Osteocyte (in vitro differentiated cells): ENCODE measurements around the gene HOXD13. TPM values are rescaled to one million over a fixed set of nuclear protein-coding genes. Genes with fewer than 3 reads are reported as not detected.

Experiments
- DNase-seq: peaks from one replicate; pipeline ENCODE4 v3.0.0; 2021; ENCODE audit warnings: mixed read lengths; ENCODE audit not compliant: unreplicated experiment; ENCODE audit errors: extremely low spot score
- H3K27ac Mint-ChIP-seq: one replicate; pipeline ENCODE4 v1.8.0; 2021; ENCODE audit warnings: mild to moderate bottlenecking, mixed read lengths; ENCODE audit not compliant: unreplicated experiment
- H3K27me3 Mint-ChIP-seq: one replicate; pipeline ENCODE4 v1.8.0; 2021; ENCODE audit warnings: mixed read lengths; ENCODE audit not compliant: unreplicated experiment
- H3K36me3 Mint-ChIP-seq: one replicate; pipeline ENCODE4 v1.8.0; 2021; ENCODE audit warnings: mixed read lengths; ENCODE audit not compliant: unreplicated experiment
- H3K4me1 Mint-ChIP-seq: one replicate; pipeline ENCODE4 v1.8.0; 2021; ENCODE audit warnings: mixed read lengths; ENCODE audit not compliant: unreplicated experiment
- H3K4me3 Mint-ChIP-seq: one replicate; pipeline ENCODE4 v1.8.0; 2021; ENCODE audit warnings: mild to moderate bottlenecking, moderate library complexity, mixed read lengths; ENCODE audit not compliant: unreplicated experiment
- H3K9me3 Mint-ChIP-seq: one replicate; pipeline ENCODE4 v1.8.0; 2021; ENCODE audit warnings: mixed read lengths; ENCODE audit not compliant: unreplicated experiment
- total RNA-seq: library from RNA; stranded (reverse); gene quantifications from 2 replicates; pipeline ENCODE4 v1.2.1, GENCODE V29; 2021
- TF ChIP-seq, protein P1 (sequence below): fragments of 200-600 bp; sonication (generic); IDR thresholded peaks from 2 replicates; pipeline ENCODE4 v1.5.0; 2021; ENCODE audit warnings: antibody characterized with exemption, mild to moderate bottlenecking, moderate library complexity

HOXD13 gene
- total RNA-seq, 1 donor from 2014 or later = not detected

DNA sequence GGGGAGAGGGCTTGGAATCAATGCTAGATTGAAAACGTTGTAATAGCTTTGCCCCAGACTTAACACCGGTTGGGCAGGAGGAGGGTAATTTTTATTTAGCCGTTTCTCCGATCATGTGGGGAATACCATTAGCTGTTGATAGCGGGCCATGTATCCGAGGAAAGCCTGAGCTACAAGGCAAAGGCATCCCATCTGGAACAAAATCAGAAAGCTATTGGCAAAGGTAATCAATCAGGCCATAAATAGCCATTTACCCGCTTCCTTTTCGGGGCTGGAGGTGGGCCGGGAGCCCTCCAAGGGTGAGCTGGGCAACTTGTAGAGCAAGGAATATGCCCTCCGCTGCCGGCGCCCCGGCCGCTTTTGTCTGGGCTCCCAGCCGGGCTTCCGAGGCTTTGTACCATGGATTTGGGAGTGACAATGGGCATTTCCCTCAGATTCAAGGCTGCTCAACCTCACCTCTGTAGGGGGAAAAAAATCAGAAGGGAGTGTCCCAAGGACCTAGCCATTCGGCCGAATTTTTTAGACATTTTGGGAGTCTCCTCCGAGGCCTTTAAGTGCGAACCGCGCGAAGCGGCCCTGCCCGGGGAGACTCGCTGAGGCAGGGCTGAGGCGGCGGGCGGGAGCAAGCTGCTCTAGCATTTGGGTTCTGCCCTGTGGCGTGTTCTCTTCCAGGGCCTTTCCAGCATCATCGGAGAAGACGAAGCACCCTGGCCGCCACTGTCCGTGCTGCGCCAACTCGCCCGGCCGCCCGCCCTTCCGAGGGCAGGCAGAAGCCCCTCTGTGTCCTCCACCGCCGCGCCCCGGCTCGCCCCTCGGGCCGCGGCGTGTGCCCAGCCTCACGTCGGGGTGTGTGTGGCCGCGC lies 28.9 kb downstream of the HOXD13 start:
- H3K9me3 Mint-ChIP-seq = peaks cover 3% of the 10 kb centered on the region
- H3K4me3 Mint-ChIP-seq = no peak overlapping the region
- peaks cover 4% of the 10 kb centered on the region for H3K36me3 Mint-ChIP-seq
- peaks cover 86% of the 10 kb centered on the region for H3K27me3 Mint-ChIP-seq
- TF ChIP-seq, protein P1, sequence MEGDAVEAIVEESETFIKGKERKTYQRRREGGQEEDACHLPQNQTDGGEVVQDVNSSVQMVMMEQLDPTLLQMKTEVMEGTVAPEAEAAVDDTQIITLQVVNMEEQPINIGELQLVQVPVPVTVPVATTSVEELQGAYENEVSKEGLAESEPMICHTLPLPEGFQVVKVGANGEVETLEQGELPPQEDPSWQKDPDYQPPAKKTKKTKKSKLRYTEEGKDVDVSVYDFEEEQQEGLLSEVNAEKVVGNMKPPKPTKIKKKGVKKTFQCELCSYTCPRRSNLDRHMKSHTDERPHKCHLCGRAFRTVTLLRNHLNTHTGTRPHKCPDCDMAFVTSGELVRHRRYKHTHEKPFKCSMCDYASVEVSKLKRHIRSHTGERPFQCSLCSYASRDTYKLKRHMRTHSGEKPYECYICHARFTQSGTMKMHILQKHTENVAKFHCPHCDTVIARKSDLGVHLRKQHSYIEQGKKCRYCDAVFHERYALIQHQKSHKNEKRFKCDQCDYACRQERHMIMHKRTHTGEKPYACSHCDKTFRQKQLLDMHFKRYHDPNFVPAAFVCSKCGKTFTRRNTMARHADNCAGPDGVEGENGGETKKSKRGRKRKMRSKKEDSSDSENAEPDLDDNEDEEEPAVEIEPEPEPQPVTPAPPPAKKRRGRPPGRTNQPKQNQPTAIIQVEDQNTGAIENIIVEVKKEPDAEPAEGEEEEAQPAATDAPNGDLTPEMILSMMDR = no peak
- peaks cover 8% of the 10 kb centered on the region for H3K4me1 Mint-ChIP-seq
- no peak overlapping the region for H3K27ac Mint-ChIP-seq
- DNase-seq = no peak

DNA sequence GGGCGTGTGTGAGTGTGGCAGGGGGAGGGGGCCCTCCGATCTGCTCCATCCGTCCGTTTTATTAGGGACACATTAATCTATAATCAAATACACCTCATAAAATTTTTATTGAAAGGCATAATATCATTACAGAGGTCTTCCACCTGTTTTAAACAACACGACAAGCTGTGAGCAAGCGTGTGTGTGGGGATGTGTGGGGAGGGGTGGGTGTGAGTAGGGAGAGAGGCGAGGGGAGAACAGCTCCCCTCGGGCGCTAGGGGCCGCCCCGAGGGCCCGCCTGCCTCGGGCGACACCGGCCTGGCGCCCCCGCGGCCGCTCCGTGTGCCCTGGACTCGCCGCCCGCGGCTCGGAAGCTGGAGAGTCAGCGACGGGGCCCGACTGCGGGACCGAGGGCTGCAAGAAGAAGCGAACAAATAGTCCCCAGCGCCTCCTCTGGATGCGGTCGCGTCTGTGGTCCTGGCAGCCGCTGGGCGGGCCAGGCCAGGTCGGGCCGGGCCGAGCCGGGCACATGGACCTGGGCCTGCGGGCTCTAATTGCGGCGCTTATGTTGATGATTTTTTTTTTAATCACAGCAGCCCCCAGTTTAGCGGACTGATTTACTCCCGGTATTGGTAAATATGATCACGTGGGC lies 29.6 kb downstream of the HOXD13 start:
- Mint-ChIP-seq H3K27me3 (peaks cover 86% of the 10 kb centered on the region), H3K4me3 (peak overlapping the region; percentile 64), H3K4me1 (peaks cover 8% of the 10 kb centered on the region), H3K9me3 (peaks cover 3% of the 10 kb centered on the region), H3K27ac (no peak overlapping the region), H3K36me3 (peaks cover 4% of the 10 kb centered on the region)
- no peak for DNase-seq
- TF ChIP-seq, protein P1 = no peak

DNA sequence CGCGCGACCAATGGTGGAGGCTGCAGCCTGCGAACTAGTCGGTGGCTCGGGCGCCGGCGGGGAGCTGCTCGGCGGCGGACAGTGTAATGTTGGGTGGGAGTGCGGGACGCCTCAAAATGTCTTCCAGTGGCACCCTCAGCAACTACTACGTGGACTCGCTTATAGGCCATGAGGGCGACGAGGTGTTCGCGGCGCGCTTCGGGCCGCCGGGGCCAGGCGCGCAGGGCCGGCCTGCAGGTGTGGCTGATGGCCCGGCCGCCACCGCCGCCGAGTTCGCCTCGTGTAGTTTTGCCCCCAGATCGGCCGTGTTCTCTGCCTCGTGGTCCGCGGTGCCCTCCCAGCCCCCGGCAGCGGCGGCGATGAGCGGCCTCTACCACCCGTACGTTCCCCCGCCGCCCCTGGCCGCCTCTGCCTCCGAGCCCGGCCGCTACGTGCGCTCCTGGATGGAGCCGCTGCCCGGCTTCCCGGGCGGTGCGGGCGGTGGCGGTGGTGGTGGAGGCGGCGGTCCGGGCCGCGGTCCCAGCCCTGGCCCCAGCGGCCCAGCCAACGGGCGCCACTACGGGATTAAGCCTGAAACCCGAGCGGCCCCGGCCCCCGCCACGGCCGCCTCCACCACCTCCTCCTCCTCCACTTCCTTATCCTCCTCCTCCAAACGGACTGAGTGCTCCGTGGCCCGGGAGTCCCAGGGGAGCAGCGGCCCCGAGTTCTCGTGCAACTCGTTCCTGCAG lies 30.3 kb downstream of the HOXD13 start, which contains the start of gene HOXD9:
HOXD9 (plus strand) TSS at position 37 of the 728 bp plus-strand sequence; CDS start at position 87, 50 bp downstream.
- peaks cover 8% of the 10 kb centered on the region for H3K4me1 Mint-ChIP-seq
- H3K4me3 Mint-ChIP-seq = peak within 1 kb of the TSS; percentile 64
- TF ChIP-seq, protein P1 = no peak

DNA sequence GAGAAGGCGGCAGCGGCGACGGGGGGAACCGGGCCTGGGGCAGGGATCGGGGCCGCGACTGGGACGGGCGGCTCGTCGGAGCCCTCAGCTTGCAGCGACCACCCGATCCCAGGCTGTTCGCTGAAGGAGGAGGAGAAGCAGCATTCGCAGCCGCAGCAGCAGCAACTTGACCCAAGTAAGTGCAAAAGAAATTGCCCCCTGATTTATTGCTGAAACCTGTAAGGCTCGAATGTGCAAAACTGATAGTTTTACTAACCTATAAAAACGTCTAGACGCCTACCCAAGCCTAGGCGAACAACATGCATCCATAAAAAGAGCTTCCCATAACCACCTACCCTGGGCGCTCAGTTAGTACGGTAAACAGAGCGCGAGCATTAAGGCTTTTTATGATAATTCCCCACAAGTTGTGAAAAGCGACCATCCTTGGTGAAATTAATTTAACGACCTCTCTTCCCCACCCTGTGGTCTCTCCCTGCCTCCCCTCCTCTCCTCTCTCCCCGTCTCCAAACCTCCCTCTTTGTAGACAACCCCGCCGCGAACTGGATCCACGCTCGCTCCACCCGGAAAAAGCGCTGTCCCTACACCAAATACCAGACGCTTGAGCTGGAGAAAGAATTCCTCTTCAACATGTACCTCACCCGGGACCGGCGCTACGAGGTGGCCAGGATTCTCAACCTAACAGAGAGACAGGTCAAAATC lies 31.0 kb downstream of the HOXD13 start:
- peak overlapping the region; percentile 38 for H3K4me3 Mint-ChIP-seq
- peaks cover 88% of the 10 kb centered on the region for H3K27me3 Mint-ChIP-seq
- H3K9me3 Mint-ChIP-seq = peaks cover 3% of the 10 kb centered on the region
- TF ChIP-seq, protein P1 = no peak
- peaks cover 4% of the 10 kb centered on the region for H3K36me3 Mint-ChIP-seq
- H3K4me1 Mint-ChIP-seq = peaks cover 13% of the 10 kb centered on the region
- DNase-seq = no peak
- no peak overlapping the region for H3K27ac Mint-ChIP-seq

More for the DNA sequence above, 30.3 kb downstream of the HOXD13 start, which contains the start of gene HOXD9:
- Mint-ChIP-seq H3K27ac (no peak within 1 kb of the TSS), H3K36me3 (peaks cover 4% of the 10 kb centered on the region), H3K9me3 (peaks cover 3% of the 10 kb centered on the region), H3K27me3 (peaks cover 88% of the 10 kb centered on the region)
- no peak for DNase-seq
